ENCODE measurements around the gene LSM4. TPM values are rescaled to one million over a fixed set of nuclear protein-coding genes. Genes with fewer than 3 reads are reported as not detected.
A peak's percentile ranks its signal among the peaks of the same experiment; 100 is the strongest.

LSM4 gene
- total RNA-seq, 1 experiment from 2014 or later: 351 TPM

- peak; percentile 44 for DNase-seq (ENCODE audit: low read depth)
These were observed 29.9 kb downstream of the LSM4 start for GRCh38 chr19:18292810-18293641.

GRCh38 chr19:18292462-18292809, 30.4 kb downstream of the LSM4 start:
- DNase-seq (ENCODE audit: low read depth): peak; percentile 26

- peak; percentile 76 for DNase-seq (ENCODE audit: low read depth)
These were observed 31.1 kb downstream of the LSM4 start for GRCh38 chr19:18291590-18292461.

GRCh38 chr19:18291019-18291524, 31.8 kb downstream of the LSM4 start:
- no peak for DNase-seq (ENCODE audit: low read depth)

GRCh38 chr19:18290302-18291018, 32.4 kb downstream of the LSM4 start:
- peak; percentile 43 for DNase-seq (ENCODE audit: low read depth)

- no peak for DNase-seq (ENCODE audit: low read depth)
These were observed 33.2 kb downstream of the LSM4 start for GRCh38 chr19:18289471-18290301.

GRCh38 chr19:18287836-18288772, 34.8 kb downstream of the LSM4 start:
- peak; percentile 43 for DNase-seq (ENCODE audit: low read depth)

- no peak for DNase-seq (ENCODE audit: low read depth)
These were observed 35.8 kb downstream of the LSM4 start for GRCh38 chr19:18286973-18287635.

- no peak for DNase-seq (ENCODE audit: low read depth)
These were observed 38.0 kb downstream of the LSM4 start for GRCh38 chr19:18284712-18285360.

GRCh38 chr19:18283338-18283737, 39.5 kb downstream of the LSM4 start:
- no peak for DNase-seq (ENCODE audit: low read depth)

GRCh38 chr19:18282788-18283141, 40.1 kb downstream of the LSM4 start:
- no peak for DNase-seq (ENCODE audit: low read depth)

- DNase-seq (ENCODE audit: low read depth): no peak
These were observed 40.7 kb downstream of the LSM4 start for GRCh38 chr19:18282021-18282787.

- DNase-seq (ENCODE audit: low read depth): peak; percentile 99
These were observed 41.5 kb downstream of the LSM4 start, which contains the start of gene JUND for GRCh38 chr19:18281082-18282020. Gene JUND, minus strand, starts transcription at chr19:18281622. Its CDS starts 138 bp downstream, at chr19:18281484.

- peak; percentile 87 for DNase-seq (ENCODE audit: low read depth)
These were observed 42.4 kb downstream of the LSM4 start for GRCh38 chr19:18280247-18281081.

GRCh38 chr19:18279516-18280246, 43.2 kb downstream of the LSM4 start:
- DNase-seq (ENCODE audit: low read depth): peak; percentile 97

- DNase-seq (ENCODE audit: low read depth): no peak
These were observed 43.7 kb downstream of the LSM4 start for GRCh38 chr19:18279266-18279515.
